HG03571 (cell line): ENCODE data around the gene GLUL.
"Not testable (repeated sequence)": the region's sequence is repeated elsewhere in the genome, so short reads cannot be mapped to it uniquely, and the experiment has no call there.

Experiments
- ATAC-seq: cut with Tn5 transposase; IDR thresholded peaks from one replicate; pipeline ENCODE4 v1.9.1; 2021; ENCODE audit not compliant: unreplicated experiment

The GLUL gene

DNA sequence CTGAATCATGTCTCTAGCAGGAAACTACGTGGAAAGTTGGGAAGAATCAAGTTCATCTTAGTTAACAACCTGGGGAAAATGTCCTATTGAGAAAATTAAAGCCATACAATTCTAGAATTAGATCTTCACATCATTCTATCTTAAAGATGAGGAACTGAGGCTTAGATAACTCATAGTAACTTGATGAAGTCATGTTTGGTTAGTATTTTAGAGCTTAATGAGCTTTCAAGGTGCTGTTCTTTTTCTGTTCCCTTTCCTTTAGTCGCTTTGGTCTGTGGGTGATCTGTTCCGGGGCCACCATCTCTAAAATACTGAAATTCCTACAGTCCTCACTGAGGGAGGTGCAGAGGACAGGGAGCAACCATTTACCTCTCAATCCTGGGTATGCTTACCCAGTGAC lies 4.3 kb upstream of the GLUL start:
- no peak for ATAC-seq

DNA sequence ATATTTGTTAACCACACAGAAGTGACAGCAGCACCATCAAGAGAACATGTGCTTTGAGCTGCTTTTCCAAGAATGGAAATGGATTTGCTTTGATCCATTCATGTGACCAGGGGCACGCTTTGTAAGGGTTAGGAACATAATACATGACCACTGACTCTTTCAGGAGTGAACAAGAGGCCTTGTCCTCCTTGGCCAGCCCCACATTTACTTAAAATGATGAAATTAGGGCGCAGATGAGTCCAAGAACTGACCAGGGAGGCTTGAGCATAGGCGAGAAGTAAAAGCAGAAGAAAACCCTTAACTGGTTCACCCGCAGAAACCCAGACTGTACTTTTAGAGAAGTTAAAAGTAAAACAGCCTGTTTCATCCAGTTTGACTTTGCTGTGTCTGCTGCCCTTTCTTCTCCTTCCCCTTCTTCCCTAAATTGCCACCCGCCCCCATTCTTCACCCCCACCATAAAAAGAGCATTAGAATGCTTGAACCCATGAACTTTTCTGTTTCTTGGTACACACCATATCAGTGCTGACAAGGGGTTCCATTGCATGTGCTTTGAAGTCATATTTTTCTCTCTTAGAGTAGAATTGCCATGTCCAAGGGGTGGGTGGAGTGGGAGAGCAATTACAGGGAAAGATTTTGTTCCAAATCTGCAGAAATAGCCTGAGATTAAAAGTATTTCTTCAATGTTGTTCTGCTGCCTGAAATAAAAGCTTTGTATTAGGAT lies 2.6 kb upstream of the GLUL start:
- no peak for ATAC-seq

DNA sequence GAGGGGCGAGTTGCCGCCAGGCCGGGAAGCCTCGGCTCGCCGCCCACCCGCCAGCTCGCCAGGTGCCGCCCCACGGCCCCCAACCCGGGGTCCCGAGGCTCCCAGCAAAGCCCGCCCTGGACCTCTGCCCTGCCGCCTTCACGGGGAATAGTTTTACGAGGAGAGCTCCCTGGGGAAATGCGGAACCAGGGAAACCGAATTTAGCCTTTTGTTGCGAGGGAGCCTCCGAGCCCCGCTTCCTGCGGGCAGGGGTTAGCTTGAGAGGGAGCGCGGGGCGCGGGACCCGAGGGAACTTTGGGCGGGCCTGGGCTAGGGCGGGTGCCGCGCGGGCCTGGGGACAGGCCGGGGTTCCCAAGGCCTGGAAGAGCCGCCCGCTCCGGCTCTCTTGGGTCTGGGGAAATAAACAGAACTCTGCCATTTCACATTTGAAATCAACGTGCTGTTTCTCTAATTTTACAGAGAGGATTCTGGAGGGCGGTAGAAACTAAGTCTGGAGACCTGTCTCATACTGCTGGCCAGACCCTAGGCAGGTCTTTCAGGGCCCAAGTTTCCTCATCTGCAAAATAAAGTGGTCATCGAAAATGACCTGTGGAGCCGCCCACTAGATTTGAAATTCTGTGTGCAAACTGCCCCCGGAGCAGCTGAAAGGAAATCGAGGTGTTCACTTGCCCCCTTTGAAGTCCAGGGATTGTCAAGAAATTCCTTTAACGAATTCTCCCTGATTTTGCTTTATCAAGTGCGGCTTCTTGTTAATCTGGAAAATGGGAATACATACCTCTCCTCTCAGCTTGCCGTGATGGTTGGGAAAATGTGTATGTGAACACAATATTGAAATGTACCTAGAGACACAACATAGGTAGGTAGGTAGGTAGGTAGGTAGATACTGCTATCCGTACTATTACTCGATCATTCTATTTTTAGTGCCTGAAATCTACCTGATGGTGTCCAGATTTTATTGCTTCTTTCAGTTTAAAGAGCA lies 749 bp upstream of the GLUL start:
- ATAC-seq, result no peak

DNA sequence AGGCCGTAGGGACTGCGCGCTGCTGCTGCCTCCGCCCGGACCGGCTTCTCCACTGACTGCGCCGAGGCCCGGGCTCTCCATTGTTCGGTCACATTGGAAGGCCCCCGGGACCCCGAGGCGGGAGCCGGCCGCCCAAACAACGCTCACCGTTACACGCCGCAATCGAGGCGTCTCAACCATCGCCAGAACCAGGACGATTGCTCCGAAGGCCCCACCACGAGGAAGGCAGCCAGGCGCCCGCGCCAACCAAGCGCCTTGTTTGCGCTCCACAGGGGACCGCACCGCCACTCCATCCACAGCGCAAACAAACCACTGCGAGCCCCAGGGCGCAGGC lies 595 bp downstream of the GLUL start:
- no peak for ATAC-seq

DNA sequence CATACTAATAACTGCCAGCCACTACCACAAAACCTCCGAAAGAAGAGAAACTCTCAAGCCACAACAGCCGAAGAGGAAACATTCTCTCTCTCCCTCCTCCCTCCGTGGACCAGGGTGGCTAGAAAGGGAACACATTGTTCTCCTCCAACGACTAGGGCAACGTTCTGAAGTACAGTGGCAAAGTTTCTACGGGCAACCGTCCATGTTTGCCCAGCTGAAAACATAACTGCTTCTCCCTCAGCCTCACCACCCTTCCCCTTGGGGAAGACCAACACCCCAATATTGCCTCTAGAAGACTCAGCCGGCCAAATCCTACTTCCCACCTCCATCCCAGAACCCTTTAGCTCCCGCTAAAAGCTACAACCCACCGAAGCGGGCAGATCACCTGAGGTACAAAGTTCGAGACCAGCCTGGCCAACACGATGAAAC lies 2.0 kb downstream of the GLUL start:
- no peak for ATAC-seq

DNA sequence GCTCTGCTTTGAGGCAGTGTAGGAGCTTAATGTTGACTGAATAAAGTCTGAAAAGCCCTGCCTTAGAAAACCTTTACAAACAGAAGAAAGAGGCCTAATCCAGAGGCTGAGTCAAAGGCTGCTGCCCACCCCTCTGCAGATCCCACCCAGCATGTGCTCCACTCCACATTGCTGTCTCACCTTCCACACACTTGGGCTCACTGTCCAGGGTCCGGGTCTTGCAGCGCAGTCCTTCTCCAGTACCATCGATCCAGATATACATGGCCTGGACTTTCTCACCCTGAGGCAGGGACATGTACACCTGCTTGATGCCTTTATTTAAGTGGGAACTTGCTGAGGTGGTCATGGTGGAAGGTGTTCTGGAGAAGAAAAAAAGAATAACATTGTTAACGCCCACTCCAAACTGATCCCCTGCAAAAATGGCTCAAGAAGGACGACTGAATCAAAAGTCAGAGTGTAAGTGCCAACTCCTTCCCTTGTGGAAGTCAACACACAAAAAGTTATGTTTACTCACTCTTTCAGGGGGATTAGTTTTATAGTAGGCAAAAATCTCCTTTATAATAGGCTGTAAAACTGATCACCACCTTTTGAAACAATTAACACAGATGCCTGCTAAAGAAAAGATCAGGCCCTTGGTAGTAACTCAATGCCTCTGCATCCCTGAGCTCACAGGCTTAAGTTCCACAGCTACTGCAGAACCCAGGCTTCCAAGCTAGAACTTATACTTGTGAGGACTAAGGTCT lies 3.0 kb downstream of the GLUL start:
- no peak for ATAC-seq

DNA sequence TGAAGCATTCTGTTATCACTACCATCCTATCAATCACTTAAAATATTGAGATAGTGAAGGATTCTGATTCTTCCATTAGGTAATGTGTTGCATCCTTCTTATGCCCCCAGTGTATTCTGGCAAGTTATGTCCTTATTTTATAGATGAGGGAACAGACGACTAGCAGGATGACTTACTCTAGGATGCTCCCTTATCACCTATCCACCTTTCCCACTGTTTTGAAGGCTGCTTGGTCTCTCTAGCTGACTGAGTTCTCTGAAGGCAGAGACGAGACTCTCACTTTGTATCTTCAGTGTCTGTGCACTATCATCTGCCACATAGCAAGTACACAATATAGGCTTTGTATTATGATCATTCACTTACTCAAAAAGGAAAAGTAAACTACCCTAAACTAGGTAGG lies 4.0 kb downstream of the GLUL start:
- ATAC-seq, result no peak

DNA sequence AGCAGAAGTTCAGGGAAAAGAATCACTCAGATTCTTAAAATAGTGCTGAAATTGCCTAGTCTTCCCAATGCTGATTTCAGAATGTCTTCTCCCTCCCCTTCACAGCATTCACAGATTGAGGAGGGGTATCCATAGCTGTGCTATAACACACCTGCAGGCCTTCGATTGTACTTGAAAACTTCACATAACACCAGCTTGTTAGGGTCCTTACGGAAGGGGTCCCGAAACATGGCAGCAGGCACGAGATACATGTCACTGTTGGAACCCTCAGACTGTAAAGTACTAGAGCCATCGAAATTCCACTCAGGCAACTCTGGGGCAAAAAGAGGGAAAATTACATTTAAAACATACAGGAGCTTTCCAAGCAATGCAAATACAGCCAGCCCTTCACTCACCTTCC lies 4.6 kb downstream of the GLUL start:
- ATAC-seq, result no peak

DNA sequence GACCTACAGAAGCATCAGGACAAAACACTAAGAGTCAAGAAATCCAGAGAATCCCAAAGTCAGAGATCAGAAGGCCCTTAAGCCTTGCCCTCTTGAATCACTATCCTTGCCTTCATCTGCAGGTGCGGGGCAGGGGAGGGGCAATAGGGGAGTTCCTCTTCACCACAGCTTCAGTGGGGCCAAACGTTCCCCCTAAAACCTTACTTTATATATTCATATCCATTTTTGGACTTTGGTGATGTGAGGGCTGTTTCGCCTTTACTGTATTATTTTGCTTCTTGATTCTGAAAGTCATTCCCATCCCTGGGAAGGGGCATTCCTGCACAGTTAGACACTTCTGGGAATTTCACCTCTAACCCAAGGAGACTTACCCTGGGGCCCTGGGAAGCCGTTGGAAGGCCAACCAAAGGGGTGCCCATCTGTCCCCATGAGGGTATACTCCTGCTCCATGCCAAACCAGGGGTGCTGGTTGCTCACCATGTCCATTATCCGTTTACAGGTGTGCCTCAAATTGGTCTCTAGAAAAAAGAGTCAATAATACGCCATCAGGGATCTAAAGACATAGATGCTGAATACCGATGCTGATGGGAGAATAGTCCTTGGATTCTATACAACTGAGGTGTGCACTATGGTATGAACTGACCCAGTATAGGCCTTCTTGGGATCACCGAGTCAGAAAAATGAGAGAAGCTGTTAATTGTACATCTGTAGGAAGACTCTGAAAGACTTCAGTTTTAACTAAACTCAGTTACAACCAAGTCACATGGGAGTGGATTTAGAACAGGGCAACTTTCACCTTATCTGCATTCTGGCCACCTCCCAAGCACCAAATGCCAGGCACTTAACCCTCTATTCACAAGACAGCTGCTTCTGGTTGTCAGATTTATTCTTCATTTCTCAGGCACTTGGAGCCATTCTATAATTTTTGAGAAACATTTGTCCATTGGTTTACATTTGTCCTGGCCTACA lies 5.4 kb downstream of the GLUL start:
- no peak for ATAC-seq

DNA sequence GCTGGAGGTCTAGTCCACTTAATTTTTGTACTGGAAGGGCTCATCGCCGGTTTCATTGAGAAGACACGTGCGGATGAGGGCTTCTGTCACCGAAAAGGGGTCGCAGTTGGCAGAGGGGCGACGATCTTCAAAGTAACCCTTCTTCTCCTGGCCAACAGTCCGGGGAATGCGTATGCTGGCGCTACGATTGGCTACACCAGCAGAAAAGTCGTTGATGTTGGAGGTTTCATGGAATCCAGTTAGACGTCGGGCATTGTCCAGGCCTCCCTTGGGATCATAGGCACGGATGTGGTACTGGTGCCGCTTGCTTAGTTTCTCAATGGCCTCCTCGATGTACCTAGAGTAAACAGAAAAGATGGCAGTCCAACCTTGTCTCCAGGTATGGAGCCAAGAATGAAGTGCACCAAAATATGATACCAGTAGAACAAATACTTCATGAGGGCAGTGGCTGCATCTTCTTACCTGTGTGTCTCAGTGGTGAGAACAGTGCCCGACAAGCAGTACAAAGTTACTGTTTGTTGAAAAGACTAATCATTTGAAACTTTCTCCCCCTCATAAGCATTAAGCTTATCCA lies 7.1 kb downstream of the GLUL start:
- no peak for ATAC-seq

DNA sequence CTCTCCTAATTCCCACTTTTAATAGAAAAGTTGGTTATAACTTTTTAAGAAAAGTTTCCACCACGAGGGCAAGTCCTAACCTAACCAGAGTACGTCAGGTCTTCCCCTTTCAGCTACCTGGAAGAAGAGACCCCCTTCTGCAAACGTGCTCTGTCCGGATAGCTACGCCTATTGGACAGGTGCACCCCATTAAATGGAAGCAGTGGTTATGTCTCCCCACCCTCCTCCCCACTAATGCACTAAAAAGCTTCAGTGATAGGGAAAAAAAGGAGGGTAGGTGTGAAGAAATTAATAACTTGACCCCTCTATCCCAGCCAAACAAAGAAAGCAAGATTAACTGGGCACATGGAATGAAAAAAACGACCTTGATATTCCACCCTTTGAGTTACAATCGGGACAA lies 7.7 kb downstream of the GLUL start:
- ATAC-seq, result no peak

DNA sequence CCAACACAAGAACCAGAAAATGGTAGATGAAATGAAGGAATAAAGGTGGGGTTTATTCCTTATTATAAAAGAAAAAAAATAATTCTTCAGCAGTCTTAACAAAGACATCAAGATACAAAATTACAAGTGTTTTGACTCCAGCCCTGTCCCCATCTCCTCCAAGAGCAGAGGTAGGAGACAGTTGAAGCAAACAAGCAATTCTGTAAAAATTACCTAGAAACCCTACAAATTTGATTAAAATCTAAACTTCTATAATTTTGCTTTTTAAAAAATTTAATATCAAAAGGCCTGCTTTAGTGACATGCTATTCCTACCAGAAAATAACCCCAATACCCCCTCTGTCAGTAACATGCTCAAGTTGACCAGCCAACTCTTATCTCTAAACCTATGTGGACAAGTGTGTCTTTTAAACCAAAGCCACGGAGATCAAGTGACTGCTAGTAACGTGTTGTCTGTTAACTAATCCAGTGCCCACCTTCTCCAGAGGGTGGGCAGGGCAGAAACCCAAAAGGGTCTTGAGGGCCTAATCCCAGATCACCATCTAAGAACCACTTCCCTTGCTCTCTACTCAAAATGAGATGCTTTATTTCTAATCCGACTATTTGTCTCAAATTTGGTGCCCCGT lies 8.4 kb downstream of the GLUL start:
- no peak for ATAC-seq

DNA sequence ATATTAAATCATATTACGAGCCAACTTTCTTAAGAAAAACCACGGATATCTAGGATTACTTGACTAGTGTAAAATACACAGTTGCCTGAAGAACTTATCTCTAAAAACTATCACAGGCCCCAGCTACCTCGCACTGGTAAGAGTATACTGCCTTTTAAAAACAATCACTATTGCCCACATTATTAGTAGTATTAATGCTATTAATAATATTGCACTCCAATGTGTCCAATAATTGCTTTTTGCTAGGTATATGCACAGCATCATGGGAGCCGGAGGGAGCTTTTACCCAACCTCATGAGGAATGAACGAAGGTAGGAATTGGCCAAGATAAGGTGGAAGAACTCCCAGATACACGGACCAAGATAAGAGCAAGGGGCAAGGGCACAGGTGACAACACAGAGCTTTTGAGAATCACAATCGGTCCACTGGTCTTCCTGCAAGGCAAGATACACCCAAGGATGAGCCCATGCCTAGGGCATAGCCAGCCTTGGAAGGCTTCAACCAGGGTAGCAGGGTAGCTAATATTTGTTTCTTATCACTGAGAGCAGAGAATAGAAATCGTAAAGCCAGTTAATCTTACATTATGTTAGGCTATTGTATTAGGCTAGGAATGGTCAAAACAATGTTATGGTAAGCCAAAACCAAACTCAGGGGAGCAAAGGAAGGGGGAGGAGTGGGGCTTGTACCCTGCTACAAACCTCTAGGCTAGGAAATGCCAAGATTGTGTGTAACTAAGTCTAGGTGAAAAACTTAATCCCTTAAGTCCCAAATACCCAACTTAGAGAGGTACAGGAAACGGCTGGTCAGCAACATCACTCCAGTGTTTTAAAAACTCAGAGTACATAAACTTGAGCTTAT lies 9.4 kb downstream of the GLUL start:
- no peak for ATAC-seq

DNA sequence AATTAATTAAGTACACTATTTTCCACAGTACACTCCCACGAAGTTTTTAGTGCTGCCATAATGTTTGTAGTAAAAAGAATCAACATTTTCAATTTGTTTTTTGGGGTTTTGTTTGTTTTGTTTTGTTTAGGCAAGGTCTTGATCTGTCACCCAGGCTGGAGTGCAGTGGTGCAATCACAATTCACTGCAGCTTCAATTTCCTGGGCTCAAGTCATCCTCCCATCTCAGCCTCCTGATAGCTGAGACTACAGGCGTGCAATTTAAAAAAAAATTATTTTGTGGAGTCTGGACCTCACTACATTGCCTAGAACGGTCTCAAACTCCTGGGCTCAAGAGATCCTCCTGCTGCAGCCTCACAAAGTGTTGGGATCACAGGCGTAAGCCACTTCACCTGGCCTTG lies 11.4 kb downstream of the GLUL start:
- no peak for ATAC-seq

DNA sequence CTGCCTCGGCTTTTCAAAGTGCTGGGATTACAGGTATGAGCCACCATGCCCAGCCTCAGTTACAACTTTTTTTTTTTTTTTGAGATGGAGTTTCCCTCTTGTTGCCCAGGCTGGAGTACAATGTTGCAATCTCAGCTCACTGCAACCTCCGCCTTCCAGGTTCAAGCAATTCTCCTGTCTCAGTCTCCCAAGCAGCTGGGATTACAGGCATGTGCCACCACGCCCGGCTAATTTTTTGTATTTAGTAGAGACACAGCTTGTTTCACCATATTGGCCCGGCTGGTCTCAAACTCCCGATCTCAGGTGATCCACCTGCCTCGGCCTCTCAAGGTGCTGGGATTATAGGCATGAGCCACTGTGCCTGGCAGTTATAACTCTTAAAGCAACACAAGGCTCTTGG lies 11.8 kb downstream of the GLUL start:
- not testable (repeated sequence) for ATAC-seq

DNA sequence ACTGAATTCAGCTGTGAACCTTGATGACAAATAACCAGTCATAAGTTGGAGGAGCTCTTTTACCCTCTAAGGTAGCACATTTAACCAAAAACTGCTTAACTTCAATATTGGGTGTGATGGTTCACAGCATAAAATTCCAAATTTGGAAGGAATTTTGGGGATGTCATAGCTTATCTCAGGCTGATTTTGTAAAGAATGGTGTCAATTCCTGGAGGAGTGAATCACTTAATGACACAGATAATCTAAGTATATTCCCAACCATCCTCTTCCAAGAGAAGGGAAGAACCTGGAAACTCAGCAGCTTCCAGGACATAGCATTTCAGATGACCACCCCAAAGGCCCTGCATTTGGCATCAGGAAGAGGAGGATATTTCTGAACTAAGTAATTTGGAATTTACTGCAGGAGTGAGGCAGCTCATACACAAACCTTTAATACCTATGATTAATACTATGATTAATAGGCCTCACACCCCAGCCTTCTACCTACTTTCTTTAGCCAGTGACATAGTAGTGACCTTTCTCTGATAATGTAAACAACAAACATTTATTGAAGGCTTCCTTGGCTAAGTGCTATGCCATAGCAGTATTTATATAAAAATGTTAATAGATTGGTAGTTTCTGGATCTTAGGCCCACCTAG lies 14.5 kb downstream of the GLUL start:
- ATAC-seq, result no peak

DNA sequence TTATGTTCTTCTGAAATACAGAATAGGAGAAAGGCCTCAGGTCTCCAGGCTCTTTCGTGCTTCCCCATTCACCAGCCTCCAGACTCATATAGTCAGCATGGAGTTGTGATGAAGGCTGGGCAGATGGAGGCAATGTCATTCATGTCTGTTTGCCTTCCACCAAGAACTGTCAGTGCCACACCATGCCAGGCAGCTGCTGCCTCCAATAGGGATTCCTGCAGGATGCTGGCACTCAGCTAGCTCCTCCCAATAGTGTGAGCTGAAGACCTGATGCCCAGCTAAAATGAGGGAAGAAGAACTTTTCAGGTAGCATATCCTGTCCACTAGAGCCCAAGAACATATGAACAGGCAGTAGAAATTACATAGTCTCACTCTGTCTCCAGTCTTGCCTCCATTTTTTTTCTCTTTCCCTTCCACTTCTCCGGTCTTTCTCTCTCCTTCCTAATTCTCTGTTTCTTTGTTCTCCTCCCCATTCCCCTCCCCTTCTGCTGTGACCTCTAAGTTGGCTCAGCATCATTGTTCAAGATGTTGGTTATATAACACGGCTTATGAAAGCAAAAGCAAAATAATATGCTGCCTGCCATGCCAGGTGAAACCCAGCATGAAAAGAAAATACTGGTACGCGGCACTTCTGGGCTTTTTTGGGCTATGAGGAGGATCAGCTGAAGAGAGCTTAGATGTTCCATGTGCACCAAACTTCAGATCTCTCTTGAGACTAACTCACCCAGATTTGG lies 17.3 kb downstream of the GLUL start:
- no peak for ATAC-seq

DNA sequence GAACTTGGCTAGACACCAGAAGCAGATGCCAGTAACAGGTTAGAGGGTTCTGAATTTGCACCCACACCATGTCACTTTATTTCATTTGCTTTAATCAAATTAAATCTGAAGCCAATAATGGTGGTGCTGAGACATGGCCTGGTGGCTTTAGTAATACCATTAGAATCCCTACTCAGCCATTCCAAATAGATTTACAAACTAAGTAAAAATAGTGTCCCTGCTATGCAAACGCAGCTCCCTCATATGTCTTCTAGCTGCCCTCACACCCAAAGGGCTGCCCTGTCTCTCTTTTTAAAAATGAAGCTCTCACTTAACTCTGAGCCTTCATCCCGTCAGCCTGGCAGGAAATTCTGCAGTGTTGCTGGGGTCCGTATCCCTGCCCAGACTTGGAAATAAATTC lies 21.1 kb downstream of the GLUL start:
- no peak for ATAC-seq
